Glomerular visceral epithelial cell (primary cell): Measurements from ENCODE around the gene NUFIP1.
"Not testable (repeated sequence)": the region's sequence is repeated elsewhere in the genome, so short reads cannot be mapped to it uniquely, and the experiment has no call there.

ENCODE experiments used
- DNase-seq: peaks from one replicate; pipeline ENCODE4 v3.0.0-alpha.2; 2016; ENCODE audit errors: extremely low spot score

Gene NUFIP1

DNA sequence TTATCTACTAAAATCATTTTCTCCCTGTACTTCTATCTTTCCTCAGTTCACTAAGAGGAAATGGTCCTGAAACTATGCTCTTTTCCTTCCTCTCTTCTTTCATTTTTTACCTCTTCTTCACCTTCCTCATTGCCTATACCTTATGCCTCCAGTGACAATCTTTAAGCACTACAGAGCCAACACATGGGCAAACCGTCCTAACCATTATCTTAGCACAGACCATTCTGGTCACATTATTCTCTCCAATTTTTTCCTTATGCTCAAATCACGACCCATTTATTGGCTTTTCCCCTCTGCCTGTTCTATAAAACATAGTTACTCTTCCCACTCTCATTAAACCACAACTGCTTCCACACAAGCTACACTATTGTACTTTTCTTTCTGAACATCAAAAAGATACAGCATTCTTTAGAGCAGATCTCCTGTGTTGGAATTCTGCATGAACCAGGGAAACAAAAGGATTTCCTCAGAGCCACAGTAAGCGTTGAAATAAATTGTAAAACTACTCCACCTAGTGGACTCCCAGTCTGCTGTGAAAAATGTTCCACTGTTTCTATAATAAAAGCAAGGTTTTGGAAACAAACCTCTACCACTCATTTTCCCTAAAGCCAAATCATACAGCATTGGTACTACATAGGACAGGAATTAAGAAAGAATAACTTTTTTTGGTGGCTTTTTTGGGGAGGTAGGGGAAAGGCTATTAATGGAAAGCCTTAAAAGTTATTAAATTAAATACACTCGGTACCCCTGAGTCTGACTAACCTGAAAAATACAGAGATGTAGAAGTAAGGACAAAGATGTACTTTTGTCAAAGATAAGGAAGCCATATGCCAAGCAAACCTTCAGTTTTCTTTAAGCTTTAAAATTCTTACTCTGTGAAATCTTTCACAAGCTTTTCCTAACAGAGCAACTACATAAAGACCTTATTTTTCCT is 19.5 kb downstream of the NUFIP1 start:
- peak; percentile 60 for DNase-seq

DNA sequence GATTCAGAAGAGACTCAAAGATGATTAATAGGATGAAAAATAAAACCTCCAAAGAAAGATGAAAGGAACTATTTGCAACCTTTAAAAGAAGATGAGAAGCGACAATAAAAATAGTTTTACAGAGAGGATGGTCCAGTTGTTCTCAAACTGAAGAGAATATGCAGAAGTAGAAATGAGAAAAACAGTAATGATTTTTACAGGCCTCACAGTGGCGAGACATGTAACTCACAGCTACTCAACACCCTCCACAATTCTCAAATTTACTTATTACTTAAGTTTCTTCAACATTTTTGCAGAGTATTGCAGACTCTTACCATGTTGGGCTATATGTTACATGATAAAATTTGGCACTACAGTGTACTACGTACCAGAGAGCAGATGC is 20.8 kb downstream of the NUFIP1 start:
- no peak for DNase-seq

DNA sequence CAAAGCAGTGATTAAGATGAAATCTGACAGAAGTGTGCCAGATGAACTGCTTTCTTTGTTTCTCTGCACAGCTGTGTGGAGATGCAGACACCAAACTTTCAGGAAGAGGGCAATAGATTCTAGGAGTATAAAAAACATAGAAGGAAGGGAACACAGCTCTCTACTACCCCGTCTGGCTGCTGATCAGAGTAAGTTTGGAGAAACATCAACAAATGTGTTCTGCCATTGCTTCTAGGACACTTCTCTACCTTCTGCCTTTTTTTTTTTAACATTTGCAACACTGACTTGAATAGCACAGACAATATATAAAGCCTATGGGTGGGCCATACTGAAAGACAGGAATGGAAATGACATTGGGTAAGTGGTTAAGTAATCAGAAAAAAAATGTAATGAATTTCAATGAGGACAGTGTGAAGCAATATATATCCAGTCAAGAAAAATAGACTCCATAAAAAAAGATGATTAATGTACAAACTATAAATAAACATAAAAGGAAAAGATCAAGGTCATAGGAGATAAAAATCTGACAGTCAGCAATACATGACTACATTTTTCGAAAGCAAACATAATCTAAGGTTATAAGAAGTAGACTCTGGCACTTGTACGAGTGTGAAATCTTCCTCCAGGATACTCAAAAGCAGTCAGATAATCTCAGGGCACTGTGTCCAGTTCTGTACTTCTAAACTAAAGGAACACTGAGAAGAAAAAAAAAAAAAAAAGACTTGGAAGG is 21.4 kb downstream of the NUFIP1 start:
- DNase-seq, result no peak

DNA sequence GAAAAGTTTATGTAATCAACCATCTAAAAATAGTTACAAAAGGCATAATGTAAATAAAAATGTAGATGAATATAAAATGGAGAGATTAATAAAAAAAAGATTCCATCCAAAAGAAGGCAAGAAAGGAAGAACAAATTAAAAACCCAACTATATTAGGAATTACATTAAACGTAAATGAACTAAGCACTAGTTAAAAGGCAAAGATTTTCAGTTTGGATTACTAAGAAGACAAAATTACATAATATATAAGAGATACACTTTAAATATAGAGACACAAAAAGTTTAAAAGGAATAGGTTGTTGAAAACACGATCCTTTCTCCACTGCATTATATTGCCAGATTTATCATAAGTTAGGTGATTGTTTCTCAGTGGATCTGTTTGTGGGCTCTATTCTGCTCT is 27.3 kb downstream of the NUFIP1 start:
- no peak for DNase-seq

DNA sequence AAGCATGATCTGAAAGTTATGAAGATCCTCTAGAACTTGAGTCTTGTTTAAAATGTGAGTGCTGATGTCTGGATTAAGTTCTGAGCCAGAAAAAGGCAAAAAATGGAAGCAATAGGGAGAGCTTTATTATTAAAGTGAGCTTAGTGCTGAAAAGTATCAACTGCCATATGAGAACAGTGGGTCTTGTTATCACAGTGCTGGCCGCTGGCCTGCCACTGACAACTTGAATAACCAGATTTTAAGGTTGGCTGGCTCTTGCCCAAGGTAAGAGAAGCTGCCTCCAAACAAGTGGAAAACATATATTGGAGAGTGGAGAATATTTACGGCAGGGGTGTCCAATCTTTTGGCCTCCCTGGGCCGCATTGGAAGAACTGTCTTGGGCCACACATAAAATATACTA is 33.9 kb downstream of the NUFIP1 start:
- DNase-seq, result no peak

DNA sequence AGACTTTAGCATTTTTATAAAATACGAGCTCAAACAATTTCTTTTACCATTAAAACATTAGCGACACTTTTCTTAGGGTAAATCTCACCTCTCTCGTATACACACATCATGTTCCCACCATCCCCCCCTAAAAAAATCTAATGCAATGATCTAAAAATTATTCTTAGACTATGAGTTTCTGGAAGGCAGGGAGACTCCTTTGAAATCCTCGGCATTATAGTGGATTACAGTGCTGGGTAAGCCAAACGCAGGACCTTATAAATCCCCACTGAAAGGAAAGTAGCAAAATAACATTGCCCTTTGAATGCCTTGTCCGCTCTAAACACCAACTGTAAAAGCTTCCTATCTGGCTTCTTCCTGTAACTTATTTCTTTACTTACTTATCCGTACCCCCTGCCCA is 35.0 kb downstream of the NUFIP1 start:
- no peak for DNase-seq

DNA sequence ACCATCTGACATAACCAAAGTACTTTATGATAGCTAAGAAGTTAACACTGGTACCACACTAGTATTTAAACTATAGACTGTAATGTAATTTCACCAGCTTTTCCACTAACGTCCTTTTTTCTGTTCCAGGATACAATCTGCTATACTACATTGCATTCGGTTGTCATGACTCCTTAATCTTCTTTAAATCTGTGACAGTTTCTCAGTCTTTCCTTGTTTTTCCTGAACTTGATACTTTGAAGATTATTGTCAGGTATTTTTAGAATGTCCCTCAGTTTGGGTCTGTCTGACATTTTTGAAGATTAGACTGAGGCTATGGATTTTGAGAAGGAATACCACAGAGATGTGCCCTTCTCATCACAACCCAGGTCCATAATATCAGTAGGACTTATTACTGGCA is 36.6 kb downstream of the NUFIP1 start:
- DNase-seq, result no peak

DNA sequence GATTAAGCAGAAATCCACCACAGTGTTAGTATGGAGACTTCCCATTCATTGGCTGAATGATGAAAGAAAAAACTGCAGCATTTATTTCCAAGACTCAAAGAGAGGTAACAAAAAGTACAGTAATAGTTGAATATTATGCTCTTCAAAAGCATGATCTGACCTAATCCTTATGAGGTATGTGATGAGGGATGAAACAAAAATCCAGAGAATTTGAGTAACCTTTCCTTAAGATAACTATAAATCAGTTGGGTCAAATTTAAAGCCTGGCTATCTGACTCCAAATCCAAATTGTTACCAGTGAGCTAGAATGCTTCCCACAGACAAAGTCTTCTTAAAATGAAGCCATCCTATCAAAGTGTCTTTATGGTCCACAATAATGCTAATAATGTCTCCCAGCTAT is 38.1 kb downstream of the NUFIP1 start:
- no peak for DNase-seq

DNA sequence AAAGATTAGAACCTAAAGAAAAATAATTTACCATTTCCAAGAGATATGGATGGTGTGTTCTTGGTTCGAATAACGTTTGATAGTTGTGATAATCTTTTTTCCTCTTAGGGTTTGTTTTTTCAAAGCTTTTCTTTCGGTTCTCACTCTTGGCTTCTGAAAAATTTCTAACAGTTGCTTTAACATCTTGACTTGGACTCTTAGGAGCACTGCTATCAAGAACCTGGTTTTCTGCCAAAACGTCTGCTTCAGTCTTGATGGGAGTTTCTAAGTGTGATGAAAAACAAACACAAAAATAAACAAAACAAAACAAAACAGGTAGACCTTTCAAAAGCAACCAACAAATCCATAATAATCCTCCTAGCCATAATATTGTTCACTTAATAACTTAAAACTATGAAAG is 45.9 kb downstream of the NUFIP1 start:
- not testable (repeated sequence) for DNase-seq

DNA sequence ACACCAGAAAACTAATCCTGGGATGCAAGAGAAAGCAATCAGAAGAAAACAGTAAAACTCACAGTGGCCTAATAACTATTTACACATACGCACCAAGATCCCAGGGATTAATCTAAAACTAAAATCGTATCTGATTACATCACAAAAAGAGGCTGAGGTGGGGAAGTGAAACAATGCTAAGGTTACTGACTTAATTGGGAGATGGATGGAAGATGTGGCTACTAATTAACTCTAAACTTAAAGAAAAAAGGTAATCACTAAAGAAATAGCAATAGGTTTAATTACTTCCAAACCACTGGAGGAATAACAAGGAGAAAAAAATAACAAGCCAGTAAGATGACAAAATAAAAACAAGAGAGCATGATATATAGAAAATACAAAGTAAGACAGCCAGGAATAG is 50.4 kb downstream of the NUFIP1 start:
- DNase-seq, result no peak

DNA sequence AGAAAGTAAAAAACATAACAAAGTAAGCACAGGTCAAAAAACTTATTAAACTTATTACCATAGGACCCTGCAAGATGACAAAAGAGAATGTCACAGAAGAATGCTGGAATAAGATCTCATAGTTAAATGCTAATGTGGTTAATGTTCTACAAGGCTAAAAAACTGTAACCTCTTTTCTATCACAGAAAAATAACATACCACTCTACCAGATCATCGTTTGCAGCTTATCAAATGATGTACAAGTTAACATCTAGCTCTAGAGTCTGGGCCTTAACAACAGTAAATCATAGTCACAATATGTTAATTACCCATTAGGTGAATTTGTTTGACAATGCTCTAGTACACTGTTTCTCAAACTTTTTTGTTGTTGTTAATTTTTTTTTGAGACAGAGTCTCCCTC is 53.0 kb downstream of the NUFIP1 start:
- peak; percentile 16 for DNase-seq

DNA sequence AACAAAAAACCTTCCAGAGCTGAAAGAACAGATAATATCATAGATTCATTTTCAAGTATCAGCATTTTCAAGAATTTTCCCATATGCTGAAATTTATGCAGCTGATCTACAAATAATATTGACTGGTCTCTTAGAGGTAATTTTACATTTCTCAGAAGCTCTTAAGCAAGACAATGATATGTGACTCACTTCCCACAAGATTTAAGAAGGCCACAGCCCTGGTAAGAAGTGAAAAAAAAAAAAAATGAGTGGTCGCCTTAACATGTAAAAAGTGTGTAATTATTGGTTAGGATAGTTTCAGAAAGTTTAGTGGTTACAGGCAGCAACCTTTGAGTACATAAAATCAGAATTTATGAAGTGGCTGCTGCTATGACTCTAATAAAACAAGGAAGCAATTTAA is 54.5 kb downstream of the NUFIP1 start:
- peak; percentile 72 for DNase-seq

DNA sequence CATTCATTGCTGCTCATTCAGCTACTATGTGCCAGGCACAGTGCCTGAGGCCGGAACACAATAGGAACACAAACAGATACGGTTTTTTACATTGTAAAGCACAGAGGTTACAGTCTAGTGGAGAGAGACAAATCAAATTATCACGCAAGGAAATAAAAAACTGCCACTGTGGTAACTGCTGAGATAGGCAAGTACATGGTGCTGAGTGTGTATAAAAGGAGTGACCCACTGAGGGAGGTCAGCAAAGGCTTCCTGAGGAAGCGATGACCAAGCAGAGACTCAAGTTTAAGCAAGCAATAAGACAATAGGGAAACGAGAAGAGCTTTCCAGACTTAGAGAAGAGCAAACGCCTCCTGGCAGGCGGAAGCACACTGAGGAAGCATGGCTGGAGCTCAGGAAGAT is 56.4 kb downstream of the NUFIP1 start:
- peak; percentile 12 for DNase-seq

DNA sequence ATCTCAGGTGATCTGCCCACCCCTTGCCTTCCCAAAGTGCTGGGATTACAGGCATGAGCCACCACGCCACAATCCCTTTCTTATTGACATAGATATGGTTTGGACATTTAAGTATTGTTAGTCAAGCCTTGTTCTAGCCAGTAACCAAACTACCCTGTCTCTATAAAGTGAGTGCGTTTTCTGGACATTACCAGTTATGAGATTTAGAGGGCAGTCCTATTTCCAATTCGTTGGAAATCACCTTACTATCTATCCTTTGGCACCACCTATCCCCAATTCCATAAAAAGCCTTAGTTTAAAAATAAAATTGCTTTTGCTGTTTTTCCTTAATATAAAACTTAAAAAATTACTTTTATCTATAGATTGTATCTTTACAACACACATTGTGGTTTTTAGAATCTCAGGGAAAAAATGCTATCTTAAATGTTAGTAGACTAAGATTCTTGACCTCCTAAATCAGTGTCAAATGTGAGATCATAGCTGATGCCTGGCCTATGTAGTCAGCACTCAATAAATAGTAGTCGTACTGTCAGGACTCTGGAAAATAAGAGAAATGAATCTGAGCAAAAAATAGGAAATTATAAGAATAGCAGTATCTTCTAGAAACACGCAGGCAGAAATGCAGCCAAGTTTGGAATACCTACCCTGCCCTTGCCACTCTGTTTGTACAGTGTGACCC is 57.0 kb downstream of the NUFIP1 start:
- DNase-seq, result no peak

DNA sequence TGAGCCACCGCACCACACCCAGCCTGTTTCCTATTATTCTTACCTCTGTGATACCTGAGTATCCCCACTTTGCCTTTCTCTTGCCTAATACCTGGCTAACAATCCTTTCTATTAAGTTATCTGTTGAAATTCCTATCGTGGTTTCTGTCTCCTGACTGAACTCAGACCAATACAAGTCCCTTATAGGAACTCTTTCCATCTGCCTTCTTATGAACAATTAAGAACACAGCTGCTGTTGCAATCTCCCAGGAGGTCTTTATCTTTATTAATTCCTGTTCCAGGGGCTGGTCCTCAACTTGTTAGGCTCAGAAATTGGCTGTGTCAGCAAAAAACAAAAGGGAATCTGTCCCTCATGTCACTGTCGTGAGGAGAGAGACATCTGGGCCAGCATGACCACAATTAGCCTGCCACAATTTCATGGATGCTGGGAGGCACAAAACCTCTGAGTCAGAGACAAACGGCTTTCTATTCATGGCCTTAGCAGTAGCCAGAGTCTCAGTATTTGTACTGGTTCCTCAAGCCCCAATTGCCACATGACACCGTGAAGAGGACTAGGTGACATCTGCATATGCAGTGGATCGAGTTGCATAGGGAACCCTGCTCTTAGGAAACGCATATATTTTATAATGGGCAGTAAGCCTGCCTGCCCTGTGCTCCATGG is 58.2 kb downstream of the NUFIP1 start:
- DNase-seq, result peak; percentile 27

DNA sequence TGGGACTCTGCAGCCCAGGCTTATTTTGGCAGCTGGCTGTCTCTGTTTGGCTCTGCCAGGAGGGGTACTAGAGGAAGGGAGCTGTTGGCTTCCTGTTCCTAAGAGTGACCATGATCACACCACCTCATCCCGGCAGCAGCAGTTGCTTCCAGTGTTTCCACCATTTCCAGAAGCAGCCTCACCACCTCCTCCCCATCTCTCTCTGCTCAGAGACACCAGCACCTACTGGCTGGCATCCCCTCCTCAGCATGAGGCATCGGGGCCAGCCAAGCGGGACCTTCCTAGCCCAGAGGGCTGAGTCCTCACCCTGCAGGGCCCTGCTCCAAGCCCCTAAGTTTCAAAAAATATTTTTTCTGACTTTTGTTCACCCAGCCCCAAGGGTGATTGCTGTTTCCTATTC is 59.0 kb downstream of the NUFIP1 start:
- no peak for DNase-seq

DNA sequence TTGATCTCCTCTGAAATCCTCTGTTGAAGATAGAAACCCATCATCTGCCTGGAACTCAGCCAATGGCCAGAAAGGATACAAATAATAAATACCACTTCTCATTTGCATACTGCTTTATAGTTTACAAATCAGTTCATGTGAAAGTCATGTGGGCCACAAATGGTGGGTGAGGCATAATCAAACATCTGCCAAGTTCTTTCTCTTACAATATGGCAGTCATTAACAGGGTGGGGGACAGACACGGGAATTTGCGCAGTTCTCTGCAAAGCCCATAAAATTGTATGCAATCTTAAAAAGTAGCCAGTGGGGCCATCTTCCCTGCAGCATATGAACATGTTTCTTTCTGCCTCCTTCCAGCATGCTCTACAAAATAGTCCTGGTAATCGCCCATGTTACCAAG is 59.6 kb downstream of the NUFIP1 start:
- no peak for DNase-seq

DNA sequence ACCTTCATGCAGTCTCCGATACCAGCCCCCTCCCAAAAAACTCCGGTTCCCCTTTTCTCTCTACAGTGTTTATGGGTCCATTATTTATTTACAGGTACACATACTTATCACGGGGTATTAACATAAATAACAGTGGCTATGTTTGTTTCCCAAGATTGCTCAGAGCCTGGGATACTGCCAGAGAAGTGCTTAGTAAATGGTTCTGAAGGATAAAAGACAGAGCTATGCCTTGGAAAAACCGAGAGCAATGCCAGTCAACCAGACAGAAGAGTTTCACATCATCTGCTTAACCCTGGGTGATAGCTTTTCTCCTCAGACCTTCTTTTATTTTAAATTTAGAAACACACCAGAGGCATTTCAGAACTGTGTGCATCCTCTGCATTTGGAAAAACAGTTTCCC is 61.3 kb downstream of the NUFIP1 start:
- DNase-seq, result no peak

DNA sequence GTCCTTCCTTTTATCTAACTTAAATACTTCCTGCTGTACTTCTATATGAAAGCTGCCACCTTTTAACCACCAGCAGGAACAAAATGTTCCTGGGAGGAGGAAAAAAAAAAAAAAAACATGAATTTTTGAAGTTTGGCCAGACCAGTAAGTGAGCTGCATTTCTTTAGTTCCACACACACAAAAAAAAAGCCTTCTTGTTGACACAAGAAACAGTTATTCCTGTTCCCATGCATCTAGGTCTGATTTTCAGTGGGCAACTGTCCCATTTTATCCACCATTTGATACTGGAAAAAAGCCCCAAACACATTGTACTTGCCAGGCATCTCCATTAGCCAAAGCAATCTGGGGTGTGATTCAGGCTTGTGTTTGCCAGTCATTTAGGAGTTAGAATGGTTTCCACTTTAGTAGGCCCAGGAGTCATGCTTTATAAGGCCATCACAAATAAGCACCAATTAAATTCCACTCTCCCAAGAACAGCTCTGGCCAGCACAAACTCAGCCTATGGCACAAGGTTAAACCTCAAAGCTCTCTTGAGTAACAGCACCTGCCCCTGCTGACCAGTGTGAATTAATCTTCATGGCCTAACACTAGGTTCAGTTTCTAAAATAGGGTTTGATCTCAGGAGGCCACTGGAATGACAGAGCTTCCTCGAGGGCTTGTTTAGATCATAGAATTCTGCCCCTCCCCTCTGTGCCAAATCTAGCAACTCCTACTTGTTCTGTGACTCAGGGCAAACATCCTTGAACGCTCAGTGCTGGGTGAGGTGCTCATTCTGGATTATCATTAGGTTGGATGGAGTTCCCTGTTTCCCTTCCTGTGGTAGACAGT is 67.1 kb downstream of the NUFIP1 start:
- DNase-seq, result peak; percentile 68

DNA sequence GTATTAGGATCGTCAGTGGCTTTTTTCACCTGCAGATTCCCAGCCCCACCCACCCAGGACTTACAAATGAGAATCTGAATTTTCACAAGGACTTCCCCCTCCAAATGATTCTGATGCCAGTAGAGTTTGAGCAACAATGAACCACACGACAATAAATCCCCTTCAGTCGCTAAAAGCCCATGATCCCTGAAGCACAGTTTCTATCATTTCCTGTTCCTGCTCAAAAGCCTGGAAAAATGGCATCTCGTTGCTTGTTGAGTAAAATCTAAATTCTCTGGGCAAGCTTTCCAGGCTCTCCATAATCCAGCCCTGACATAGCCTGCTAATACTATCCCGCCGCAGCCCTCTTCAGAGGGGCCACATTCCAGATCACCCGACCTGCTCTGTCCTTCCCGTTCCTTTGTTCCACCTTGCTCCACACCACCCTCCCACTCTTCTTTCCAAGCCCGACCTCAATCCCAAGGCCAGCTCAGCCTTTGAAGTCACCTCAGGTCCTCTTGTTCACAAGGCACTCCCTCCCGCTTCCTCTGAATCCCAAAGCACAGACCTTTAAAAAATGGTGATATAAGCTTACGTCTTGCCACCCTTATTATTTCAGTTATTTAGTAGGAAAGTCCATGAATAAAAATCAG is 67.9 kb downstream of the NUFIP1 start:
- no peak for DNase-seq

DNA sequence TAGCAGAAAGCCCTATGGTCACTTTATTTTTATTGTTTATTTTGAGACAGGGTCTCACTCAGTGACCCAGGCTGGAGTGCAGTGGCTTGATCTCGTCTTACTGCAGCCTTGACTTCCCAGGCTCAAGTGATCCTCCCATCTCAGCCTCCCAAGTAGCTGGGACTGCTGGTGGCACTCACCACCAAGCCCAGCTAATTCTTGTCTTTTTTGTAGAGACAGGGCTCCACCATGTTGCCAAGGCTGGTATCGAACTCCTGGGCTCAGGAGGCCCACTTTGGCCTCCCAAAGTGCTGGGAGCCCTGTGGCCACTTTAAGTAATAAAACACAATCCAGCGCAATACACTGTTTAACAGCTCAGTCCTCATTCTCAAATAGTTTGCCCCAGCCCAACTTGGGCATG is 69.3 kb downstream of the NUFIP1 start:
- no peak for DNase-seq
